HepG2 (cell line): Measurements from ENCODE around the gene XPOT. TPM values are rescaled to one million over a fixed set of nuclear protein-coding genes. Genes with fewer than 3 reads are reported as not detected.

Source experiments
- DR1 ChIP-seq: sonication (generic); formaldehyde crosslinking; IDR thresholded peaks from 2 replicates; pipeline ENCODE4 v1.8.0; 2021; ENCODE audit warnings: mild to moderate bottlenecking, missing genetic modification reagents, inconsistent platforms
- FOXK1 ChIP-seq: sonication (generic); formaldehyde crosslinking; IDR thresholded peaks from 2 replicates; pipeline ENCODE4 v1.4.0; 2020; ENCODE audit warnings: low read depth, missing genetic modification reagents, borderline replicate concordance
- FOXK2 ChIP-seq: fragments of 450-650 bp; IDR thresholded peaks from 2 replicates; pipeline ENCODE4 v1.6.1; 2016
- HDAC2 ChIP-seq: sonication (generic); formaldehyde crosslinking; IDR thresholded peaks from 2 replicates; pipeline ENCODE4 v1.4.0; 2020; ENCODE audit warnings: missing genetic modification reagents
- PHF8 ChIP-seq: sonication (generic); formaldehyde crosslinking; IDR thresholded peaks from 2 replicates; pipeline ENCODE4 v1.5.0; 2020; ENCODE audit warnings: missing genetic modification reagents
- RNF2 ChIP-seq: fragments of 450-650 bp; conservative IDR thresholded peaks from 2 replicates; pipeline ENCODE4 v1.6.1; 2016; ENCODE audit warnings: low read depth
- SMAD1 ChIP-seq: sonication (generic); formaldehyde crosslinking; IDR thresholded peaks from 2 replicates; pipeline ENCODE4 v1.4.0; 2020; ENCODE audit warnings: missing genetic modification reagents, low read depth, mild to moderate bottlenecking, borderline replicate concordance
- TCF12 ChIP-seq, 2 experiments: fragments of 450-650 bp in 1 of 2; sonication (generic) in 1 of 2; formaldehyde crosslinking in 1 of 2; IDR thresholded peaks; 2 replicates each; pipeline versions ENCODE4 v1.6.1 to v1.8.0; 2017 to 2022; ENCODE audit warnings: antibody characterized with exemption in 1 of 2, mild to moderate bottlenecking in 1 of 2, missing genetic modification reagents in 1 of 2, moderate library complexity in 1 of 2
- TGIF2 ChIP-seq: IDR thresholded peaks from 2 replicates; pipeline ENCODE4 v1.6.1; 2016; ENCODE audit warnings: control low read depth, missing compliant biosample characterization
- ZBTB20 ChIP-seq: sonication (generic); formaldehyde crosslinking; IDR thresholded peaks from 2 replicates; pipeline ENCODE4 v1.8.1; 2023; ENCODE audit warnings: missing genetic modification reagents, low read depth, mild to moderate bottlenecking, borderline replicate concordance
- ZKSCAN5 ChIP-seq: sonication (generic); formaldehyde crosslinking; IDR thresholded peaks from 2 replicates; pipeline ENCODE4 v1.5.1; 2020; ENCODE audit warnings: mild to moderate bottlenecking, missing genetic modification reagents
- ZMYM2 ChIP-seq: sonication (generic); formaldehyde crosslinking; IDR thresholded peaks from 2 replicates; pipeline ENCODE4 v1.8.0; 2022; ENCODE audit warnings: mild to moderate bottlenecking, missing genetic modification reagents
- ZNF138 ChIP-seq: sonication (generic); formaldehyde crosslinking; IDR thresholded peaks from 2 replicates; pipeline ENCODE4 v1.5.0; 2020; ENCODE audit warnings: mild to moderate bottlenecking, low read depth, missing genetic modification reagents
- ZNF274 ChIP-seq: sonication (generic); formaldehyde crosslinking; IDR thresholded peaks from 2 replicates; pipeline ENCODE4 v1.5.1; 2020; ENCODE audit warnings: mild to moderate bottlenecking, missing genetic modification reagents
- ZNF430 ChIP-seq: sonication (generic); formaldehyde crosslinking; IDR thresholded peaks from 2 replicates; pipeline ENCODE4 v1.9.0; 2021; ENCODE audit warnings: mild to moderate bottlenecking, missing genetic modification reagents
- ZNF510 ChIP-seq: sonication (generic); formaldehyde crosslinking; IDR thresholded peaks from 2 replicates; pipeline ENCODE4 v1.4.0; 2020; ENCODE audit warnings: low read depth, mild to moderate bottlenecking, missing genetic modification reagents
- ZNF619 ChIP-seq: sonication (generic); formaldehyde crosslinking; IDR thresholded peaks from 2 replicates; pipeline ENCODE4 v1.4.0; 2020; ENCODE audit warnings: mild to moderate bottlenecking, missing genetic modification reagents
- ZNF768 ChIP-seq: sonication (generic); formaldehyde crosslinking; IDR thresholded peaks from 2 replicates; pipeline ENCODE4 v1.4.0; 2020; ENCODE audit warnings: missing genetic modification reagents
- polyA plus RNA-seq, 8 experiments: library from polyadenylated mRNA; depleted of rRNA in 3 of 8; stranded (reverse) in 7 of 8; unstranded in 1 of 8; fragments of >200 nt; fragmentation: Illumina TruSeq in 4 of 8; extraction: Trizol in 4 of 8; gene quantifications; 2 replicates each; pipeline versions ENCODE4 v1.2.1 to v1.2.3, GENCODE V29; 2011 to 2016; ENCODE audit warnings: low read depth in 4 of 8, missing spikeins in 1 of 8, mixed read lengths in 1 of 8; ENCODE audit not compliant: insufficient read depth in 1 of 8
- total RNA-seq, 5 experiments: library from RNA; depleted of rRNA; stranded (reverse); fragments of >200 nt; fragmentation: Illumina TruSeq; extraction: Trizol; gene quantifications; 2 replicates each; pipeline ENCODE4 v1.2.3, GENCODE V29; 2016; ENCODE audit warnings: low read depth in 1 of 5
- TF ChIP-seq, protein P1 (sequence below): sonication (generic); formaldehyde crosslinking; IDR thresholded peaks from 2 replicates; pipeline ENCODE4 v1.5.0; 2020; ENCODE audit warnings: mild to moderate bottlenecking, missing genetic modification reagents, borderline replicate concordance
- TF ChIP-seq, protein P2 (sequence below): sonication (generic); formaldehyde crosslinking; IDR thresholded peaks from 2 replicates; pipeline ENCODE4 v1.4.0; 2020; ENCODE audit warnings: missing genetic modification reagents
- TF ChIP-seq, protein P3 (sequence below): sonication (generic); formaldehyde crosslinking; IDR thresholded peaks from 2 replicates; pipeline ENCODE4 v1.4.0; 2020; ENCODE audit warnings: missing genetic modification reagents
- TF ChIP-seq, protein P4 (sequence below): sonication (generic); formaldehyde crosslinking; IDR thresholded peaks from 2 replicates; pipeline ENCODE4 v1.4.0; 2020; ENCODE audit warnings: missing genetic modification reagents

The XPOT gene
- total and polyA plus RNA-seq, 2 of the 13 experiments (the other 11 are each of a cell fraction or from before 2014, with no cell fraction given), result 93.8 to 102 TPM

DNA sequence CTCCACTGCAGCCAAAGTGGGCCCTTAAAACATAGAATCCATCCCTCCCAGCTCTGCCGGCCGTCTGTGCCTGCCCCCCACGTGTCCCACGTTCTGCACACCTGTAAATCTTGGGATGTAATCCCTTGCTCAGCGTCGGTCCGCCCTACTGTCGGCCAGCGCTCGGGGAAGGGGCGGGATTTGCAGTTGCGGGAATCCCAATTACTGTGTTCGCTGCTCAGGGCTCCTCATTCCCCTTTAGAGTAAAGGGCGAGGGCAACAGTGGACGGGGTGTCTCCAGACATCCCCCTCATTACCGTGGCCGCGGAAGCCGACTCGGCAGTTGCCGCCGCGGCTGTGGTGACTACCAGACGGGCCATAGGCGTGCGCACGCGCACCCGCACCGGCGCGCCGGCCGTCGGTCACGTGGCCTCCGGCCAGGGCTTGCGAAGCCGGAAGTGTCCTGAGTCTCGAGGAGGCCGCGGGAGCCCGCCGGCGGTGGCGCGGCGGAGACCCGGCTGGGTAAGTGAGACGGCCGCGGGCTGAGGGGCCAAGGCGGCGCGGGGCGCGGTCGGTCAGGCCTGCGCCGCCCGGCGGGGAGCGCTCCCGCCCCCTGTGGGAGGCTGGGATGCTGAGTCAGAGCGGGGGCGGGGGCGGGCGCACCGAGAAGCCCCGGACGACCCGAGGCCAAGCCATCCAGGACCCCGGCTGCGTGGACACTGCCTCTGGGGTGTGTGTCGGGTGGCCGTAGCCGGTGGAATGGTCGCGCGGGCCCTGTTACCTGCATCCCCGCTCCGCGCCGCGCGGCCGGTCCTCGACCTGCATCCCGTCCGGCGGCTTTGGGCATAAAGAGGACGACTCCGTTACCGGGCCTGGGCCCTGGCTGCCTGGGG lies 47.7 kb downstream of the XPOT start, which contains the start of gene TBK1 (continued):
- TF ChIP-seq, protein P1, sequence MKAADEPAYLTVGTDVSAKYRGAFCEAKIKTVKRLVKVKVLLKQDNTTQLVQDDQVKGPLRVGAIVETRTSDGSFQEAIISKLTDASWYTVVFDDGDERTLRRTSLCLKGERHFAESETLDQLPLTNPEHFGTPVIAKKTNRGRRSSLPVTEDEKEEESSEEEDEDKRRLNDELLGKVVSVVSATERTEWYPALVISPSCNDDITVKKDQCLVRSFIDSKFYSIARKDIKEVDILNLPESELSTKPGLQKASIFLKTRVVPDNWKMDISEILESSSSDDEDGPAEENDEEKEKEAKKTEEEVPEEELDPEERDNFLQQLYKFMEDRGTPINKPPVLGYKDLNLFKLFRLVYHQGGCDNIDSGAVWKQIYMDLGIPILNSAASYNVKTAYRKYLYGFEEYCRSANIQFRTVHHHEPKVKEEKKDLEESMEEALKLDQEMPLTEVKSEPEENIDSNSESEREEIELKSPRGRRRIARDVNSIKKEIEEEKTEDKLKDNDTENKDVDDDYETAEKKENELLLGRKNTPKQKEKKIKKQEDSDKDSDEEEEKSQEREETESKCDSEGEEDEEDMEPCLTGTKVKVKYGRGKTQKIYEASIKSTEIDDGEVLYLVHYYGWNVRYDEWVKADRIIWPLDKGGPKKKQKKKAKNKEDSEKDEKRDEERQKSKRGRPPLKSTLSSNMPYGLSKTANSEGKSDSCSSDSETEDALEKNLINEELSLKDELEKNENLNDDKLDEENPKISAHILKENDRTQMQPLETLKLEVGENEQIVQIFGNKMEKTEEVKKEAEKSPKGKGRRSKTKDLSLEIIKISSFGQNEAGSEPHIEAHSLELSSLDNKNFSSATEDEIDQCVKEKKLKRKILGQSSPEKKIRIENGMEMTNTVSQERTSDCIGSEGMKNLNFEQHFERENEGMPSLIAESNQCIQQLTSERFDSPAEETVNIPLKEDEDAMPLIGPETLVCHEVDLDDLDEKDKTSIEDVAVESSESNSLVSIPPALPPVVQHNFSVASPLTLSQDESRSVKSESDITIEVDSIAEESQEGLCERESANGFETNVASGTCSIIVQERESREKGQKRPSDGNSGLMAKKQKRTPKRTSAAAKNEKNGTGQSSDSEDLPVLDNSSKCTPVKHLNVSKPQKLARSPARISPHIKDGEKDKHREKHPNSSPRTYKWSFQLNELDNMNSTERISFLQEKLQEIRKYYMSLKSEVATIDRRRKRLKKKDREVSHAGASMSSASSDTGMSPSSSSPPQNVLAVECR, result peak; percentile 90
- TF ChIP-seq, protein P2, sequence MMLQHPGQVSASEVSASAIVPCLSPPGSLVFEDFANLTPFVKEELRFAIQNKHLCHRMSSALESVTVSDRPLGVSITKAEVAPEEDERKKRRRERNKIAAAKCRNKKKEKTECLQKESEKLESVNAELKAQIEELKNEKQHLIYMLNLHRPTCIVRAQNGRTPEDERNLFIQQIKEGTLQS (CRISPR knock-in tag), result 0 out of 2 replicates have a peak, but pooled peaks have one; percentile 4
- TF ChIP-seq ZNF430 (CRISPR knock-in tag) (peak; percentile 77), ZNF274 (CRISPR knock-in tag) (peak; percentile 50; the same call in 1 of the 2 replicates), ZNF768 (CRISPR knock-in tag) (peak; percentile 26; the same call in 1 of the 2 replicates), TGIF2 (CRISPR knock-in tag) (no peak), ZMYM2 (CRISPR knock-in tag) (0 out of 2 replicates have a peak, but pooled peaks have one; percentile 34), ZNF510 (CRISPR knock-in tag) (0 out of 2 replicates have a peak, but pooled peaks have one; percentile 27), ZKSCAN5 (no peak), DR1 (CRISPR knock-in tag) (0 out of 2 replicates have a peak, but pooled peaks have one; percentile 13), FOXK1 (CRISPR knock-in tag) (peak; percentile 34; the same call in 1 of the 2 replicates), ZBTB20 (no peak), HDAC2 (CRISPR knock-in tag) (peak; percentile 11; the same call in 1 of the 2 replicates), FOXK2 (no peak), PHF8 (CRISPR knock-in tag) (peak; percentile 81), RNF2 (peak; percentile 65; the same call in 1 of the 2 replicates), SMAD1 (CRISPR knock-in tag) (peak; percentile 71; the same call in 1 of the 2 replicates), ZNF138 (CRISPR knock-in tag) (peak; percentile 80; the same call in 1 of the 2 replicates), ZNF619 (CRISPR knock-in tag) (no peak), TCF12 (IDR thresholded peaks at IDR 0.05) (no peak), TCF12 (CRISPR knock-in tag; IDR thresholded peaks at IDR 0.05) (peak; percentile 72; the same call in 1 of the 2 replicates)
- TF ChIP-seq, protein P3, sequence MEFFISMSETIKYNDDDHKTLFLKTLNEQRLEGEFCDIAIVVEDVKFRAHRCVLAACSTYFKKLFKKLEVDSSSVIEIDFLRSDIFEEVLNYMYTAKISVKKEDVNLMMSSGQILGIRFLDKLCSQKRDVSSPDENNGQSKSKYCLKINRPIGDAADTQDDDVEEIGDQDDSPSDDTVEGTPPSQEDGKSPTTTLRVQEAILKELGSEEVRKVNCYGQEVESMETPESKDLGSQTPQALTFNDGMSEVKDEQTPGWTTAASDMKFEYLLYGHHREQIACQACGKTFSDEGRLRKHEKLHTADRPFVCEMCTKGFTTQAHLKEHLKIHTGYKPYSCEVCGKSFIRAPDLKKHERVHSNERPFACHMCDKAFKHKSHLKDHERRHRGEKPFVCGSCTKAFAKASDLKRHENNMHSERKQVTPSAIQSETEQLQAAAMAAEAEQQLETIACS (CRISPR knock-in tag), result peak; percentile 79
- TF ChIP-seq, protein P4, sequence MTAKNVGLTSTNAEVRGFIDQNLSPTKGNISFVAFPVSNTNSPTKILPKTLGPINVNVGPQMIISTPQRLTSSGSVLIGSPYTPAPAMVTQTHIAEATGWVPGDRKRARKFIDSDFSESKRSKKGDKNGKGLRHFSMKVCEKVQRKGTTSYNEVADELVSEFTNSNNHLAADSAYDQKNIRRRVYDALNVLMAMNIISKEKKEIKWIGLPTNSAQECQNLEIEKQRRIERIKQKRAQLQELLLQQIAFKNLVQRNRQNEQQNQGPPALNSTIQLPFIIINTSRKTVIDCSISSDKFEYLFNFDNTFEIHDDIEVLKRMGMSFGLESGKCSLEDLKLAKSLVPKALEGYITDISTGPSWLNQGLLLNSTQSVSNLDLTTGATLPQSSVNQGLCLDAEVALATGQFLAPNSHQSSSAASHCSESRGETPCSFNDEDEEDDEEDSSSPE (CRISPR knock-in tag), result peak; percentile 79
